Measurements from ENCODE around the gene RPS2. TPM values are rescaled to one million over a fixed set of nuclear protein-coding genes. Genes with fewer than 3 reads are reported as not detected.
A peak's percentile ranks its signal among the peaks of the same experiment; 100 is the strongest.

RPS2 gene
- total and polyA plus RNA-seq, 8 donors = 1,316 to 3,219 (median 1,806) TPM

DNA sequence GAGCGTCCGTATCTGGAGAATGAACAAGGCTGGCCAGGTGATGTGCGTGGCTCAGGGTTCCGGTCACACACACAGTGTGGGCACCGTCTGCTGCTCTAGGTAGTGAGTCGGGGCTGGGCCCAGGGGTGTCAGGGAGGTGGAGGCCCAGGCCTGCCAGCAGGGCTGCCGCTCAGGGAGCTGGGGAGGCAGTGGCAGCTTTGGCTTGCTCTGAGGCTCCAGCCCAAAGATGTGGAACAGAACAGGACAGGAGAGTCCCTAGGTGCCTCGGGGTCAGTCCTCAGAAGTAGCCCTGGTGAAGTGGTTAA, 11.5 kb upstream of the RPS2 start:
- FAIRE-seq (no peak), ATAC-seq (no peak), DNase-seq (peak in 1 of 6 donors; percentile 67)
- H3K27ac ChIP-seq = no peak overlapping the region
- WGBS, 2 donors = 93 to 94% methylated on average over 8 of the region's 8 CpGs
- TF ChIP-seq, protein P1, sequence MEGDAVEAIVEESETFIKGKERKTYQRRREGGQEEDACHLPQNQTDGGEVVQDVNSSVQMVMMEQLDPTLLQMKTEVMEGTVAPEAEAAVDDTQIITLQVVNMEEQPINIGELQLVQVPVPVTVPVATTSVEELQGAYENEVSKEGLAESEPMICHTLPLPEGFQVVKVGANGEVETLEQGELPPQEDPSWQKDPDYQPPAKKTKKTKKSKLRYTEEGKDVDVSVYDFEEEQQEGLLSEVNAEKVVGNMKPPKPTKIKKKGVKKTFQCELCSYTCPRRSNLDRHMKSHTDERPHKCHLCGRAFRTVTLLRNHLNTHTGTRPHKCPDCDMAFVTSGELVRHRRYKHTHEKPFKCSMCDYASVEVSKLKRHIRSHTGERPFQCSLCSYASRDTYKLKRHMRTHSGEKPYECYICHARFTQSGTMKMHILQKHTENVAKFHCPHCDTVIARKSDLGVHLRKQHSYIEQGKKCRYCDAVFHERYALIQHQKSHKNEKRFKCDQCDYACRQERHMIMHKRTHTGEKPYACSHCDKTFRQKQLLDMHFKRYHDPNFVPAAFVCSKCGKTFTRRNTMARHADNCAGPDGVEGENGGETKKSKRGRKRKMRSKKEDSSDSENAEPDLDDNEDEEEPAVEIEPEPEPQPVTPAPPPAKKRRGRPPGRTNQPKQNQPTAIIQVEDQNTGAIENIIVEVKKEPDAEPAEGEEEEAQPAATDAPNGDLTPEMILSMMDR (IDR thresholded peaks at IDR 0.05) = no peak
- no peaks in the 10 kb centered on the region for H3K9me3 ChIP-seq
- H3K4me1 ChIP-seq = peaks cover 0 to 20% (median 10%) of the 10 kb centered on the region in 3 donors
- peaks cover 0 to 29% (median 14%) of the 10 kb centered on the region in 3 donors for H3K36me3 ChIP-seq
- intact Hi-C loops (cut with DNase I) = no loop called here
- no peak overlapping the region for H3K4me3 ChIP-seq
- H3K27me3 ChIP-seq = no peaks in the 10 kb centered on the region

DNA sequence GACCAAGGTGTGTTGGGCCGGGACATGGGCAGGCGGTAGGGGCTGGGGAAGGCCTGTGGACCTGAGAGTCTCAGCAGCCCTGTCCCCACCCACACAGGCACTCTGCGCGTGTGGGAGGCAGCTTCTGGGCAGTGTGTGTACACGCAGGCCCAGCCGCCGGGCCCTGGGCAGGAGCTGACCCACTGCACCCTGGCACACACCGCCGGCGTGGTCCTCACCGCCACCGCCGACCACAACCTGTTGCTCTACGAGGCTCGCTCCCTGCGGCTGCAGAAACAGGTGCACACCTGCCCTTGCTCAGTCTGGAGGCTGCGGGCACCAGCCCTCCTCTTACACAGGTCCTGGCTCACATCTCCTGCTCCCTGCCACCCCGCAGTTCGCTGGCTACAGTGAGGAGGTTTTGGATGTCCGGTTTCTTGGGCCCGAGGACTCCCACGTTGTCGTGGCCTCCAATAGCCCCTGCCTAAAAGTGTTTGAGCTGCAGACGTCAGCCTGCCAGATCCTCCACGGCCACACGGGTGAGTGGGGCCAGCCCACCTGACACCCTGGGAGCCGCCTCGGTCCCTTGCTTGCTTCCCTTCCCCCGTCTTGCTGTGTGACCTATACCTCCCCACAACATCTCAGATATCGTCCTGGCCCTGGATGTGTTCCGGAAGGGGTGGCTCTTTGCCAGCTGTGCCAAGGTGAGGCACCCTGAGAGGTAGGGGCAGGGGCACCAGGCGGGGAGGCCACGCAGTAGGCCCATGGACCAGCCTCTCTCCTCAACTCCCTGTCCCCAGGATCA, 11.0 kb upstream of the RPS2 start:
- Histone ChIP-seq H3K27ac (no peak overlapping the region), H3K9me3 (no peaks in the 10 kb centered on the region), H3K36me3 (peaks cover 0 to 29% (median 14%) of the 10 kb centered on the region in 3 donors), H3K4me3 (no peak overlapping the region), H3K4me1 (peaks cover 0 to 20% (median 13%) of the 10 kb centered on the region in 3 donors), H3K27me3 (no peaks in the 10 kb centered on the region)
- DNase-seq (peak in 2 of 6 donors; percentile 59 to 73), FAIRE-seq (no peak), ATAC-seq (no peak)
- intact Hi-C loops (cut with DNase I) = no loop called here
- TF ChIP-seq, protein P1 (IDR thresholded peaks at IDR 0.05) = no peak
- WGBS, 2 donors = 90 to 93% methylated on average over 33 of the region's 33 CpGs

DNA sequence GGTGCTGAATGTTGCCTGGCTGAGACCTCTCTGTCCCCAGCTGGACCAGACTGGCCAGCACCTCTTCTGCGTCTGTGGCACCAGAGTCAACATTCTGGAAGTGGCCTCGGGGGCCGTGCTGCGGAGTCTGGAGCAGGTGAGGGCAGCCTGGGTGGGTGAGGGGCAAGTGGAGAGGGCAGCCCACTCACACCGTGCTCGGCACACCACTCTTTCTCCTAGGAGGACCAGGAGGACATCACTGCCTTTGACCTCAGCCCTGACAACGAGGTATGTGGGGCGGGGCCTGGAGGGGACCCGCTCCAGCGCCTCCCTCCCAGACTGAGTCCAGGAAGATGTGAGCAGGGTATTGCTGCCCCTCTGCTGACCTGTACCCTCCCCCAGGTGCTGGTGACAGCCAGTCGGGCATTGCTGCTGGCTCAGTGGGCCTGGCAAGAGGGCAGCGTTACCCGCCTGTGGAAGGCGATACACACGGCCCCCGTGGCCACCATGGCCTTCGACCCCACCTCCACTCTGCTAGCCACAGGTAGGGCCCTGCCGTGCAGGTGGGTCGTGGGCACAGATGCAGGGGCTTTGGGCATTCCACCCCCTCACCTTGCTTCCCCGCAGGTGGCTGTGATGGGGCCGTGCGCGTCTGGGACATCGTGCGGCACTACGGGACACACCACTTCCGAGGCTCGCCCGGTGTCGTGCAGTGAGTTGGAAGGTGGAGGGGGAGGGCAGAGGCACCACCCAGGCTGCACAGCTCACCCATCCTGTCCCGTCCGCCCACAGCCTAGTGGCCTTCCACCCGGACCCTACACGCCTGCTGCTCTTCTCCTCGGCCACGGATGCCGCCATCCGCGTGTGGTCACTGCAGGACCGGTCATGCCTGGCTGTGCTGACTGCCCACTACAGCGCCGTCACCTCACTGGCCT, 9.8 kb upstream of the RPS2 start:
- 91 to 94% methylated on average over 41 to 42 of the region's 42 CpGs for WGBS, 2 donors

DNA sequence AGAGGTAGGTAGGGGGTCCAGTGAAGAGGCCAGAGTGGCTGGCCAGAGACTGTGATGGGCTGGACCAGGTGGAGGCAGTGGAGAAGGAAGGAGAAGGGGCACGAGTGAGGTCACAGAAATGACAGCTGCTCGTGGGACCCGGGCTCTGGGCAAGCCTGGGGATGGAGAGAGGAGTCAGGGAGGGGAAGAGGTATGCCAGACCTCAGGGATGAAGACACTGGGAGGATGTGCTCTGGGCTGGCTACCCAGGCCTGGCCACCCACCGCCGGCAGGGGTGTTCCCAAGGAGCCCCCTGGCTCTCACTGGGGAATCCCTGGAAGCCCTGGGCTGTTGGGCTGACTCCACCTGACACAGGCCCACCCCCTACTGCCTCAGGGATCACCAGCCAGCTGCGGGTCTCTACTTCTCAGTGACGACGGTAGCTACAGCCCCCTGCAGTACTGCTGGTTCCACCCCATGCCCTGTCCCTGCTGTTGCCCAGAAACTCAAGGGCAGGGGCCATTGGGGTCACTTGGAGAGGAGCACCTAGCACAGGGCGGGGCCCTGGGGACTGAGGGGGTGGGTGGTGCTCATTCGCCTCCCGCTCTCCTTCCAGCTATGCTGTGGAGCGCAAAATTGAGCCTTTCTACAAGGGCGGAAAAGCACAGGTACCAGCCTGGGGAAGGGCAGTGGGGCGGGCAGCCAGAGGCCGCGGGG, 9.0 kb upstream of the RPS2 start:
- TF ChIP-seq, protein P1 (IDR thresholded peaks at IDR 0.05) = no peak
- FAIRE-seq (no peak), DNase-seq (peak in 3 of 6 donors; percentile 18 to 78 (median 44)), ATAC-seq (no peak)
- intact Hi-C loops (cut with DNase I) = no loop called here
- Histone ChIP-seq H3K9me3 (no peaks in the 10 kb centered on the region), H3K4me3 (no peak overlapping the region), H3K36me3 (peaks cover 0 to 29% (median 14%) of the 10 kb centered on the region in 3 donors), H3K4me1 (peaks cover 0 to 13% (median 12%) of the 10 kb centered on the region in 3 donors), H3K27ac (no peak overlapping the region), H3K27me3 (no peaks in the 10 kb centered on the region)
- WGBS, 2 donors = 87% methylated on average over 16 of the region's 16 CpGs

More for the DNA sequence above, 9.8 kb upstream of the RPS2 start:
- Histone ChIP-seq H3K9me3 (no peaks in the 10 kb centered on the region), H3K4me3 (no peak overlapping the region), H3K4me1 (peaks cover 0 to 13% (median 12%) of the 10 kb centered on the region in 3 donors), H3K27me3 (no peaks in the 10 kb centered on the region), H3K27ac (no peak overlapping the region), H3K36me3 (peaks cover 0 to 29% (median 14%) of the 10 kb centered on the region in 3 donors)
- TF ChIP-seq, protein P1 (IDR thresholded peaks at IDR 0.05) = no peak
- peak in 2 of 6 donors; percentile 50 to 78 for DNase-seq
- intact Hi-C loops (cut with DNase I) = no loop called here
- FAIRE-seq = no peak
- ATAC-seq = no peak
